Hepatocyte (in vitro differentiated cells): ENCODE results near the gene GRIA1. TPM values are rescaled to one million over a fixed set of nuclear protein-coding genes. Genes with fewer than 3 reads are reported as not detected.

ENCODE experiments used
- DNase-seq: peaks from one replicate; pipeline ENCODE4 v3.0.0-alpha.2; 2016; ENCODE audit warnings: low spot score
- H2AFZ ChIP-seq: fragments of 200-600 bp; sonication (generic); 2 replicates; pipeline ENCODE4 v1.6.0; 2016; ENCODE audit warnings: antibody characterized with exemption, mild to moderate bottlenecking
- H3K27ac ChIP-seq: fragments of 200-600 bp; sonication (generic); 2 replicates; pipeline ENCODE4 v1.5.1; 2016; ENCODE audit warnings: mild to moderate bottlenecking
- H3K27me3 ChIP-seq: fragments of 200-600 bp; sonication (generic); 2 replicates; pipeline ENCODE4 v1.6.1; 2016
- H3K36me3 ChIP-seq: fragments of 200-600 bp; sonication (generic); replicated peaks from 2 replicates; pipeline ENCODE4 v1.5.1; 2016; ENCODE audit warnings: low read depth; ENCODE audit not compliant: insufficient read depth
- H3K4me1 ChIP-seq: fragments of 200-600 bp; sonication (generic); 2 replicates; pipeline ENCODE4 v1.5.1; 2016; ENCODE audit warnings: mild to moderate bottlenecking, moderate library complexity; ENCODE audit not compliant: insufficient read depth
- H3K4me2 ChIP-seq: fragments of 200-600 bp; sonication (generic); 2 replicates; pipeline ENCODE4 v1.6.0; 2016
- H3K4me3 ChIP-seq: fragments of 200-600 bp; sonication (generic); 2 replicates; pipeline ENCODE4 v1.5.1; 2016; ENCODE audit warnings: mild to moderate bottlenecking
- H3K79me2 ChIP-seq: fragments of 200-600 bp; sonication (generic); 2 replicates; pipeline ENCODE4 v1.6.0; 2017; ENCODE audit warnings: mild to moderate bottlenecking
- H3K9me2 ChIP-seq: fragments of 200-600 bp; sonication (generic); replicated peaks from 2 replicates; pipeline ENCODE4 v1.6.0; 2017; ENCODE audit warnings: mild to moderate bottlenecking; ENCODE audit not compliant: insufficient read depth
- H3K9me3 ChIP-seq: fragments of 200-600 bp; sonication (generic); 2 replicates; pipeline ENCODE4 v1.5.1; 2016; ENCODE audit warnings: low read depth, mild to moderate bottlenecking
- H4K20me1 ChIP-seq: fragments of 200-600 bp; sonication (generic); 2 replicates; pipeline ENCODE4 v1.6.0; 2016; ENCODE audit warnings: mild to moderate bottlenecking; ENCODE audit not compliant: insufficient read depth, poor library complexity, severe bottlenecking
- EZH2 ChIP-seq: fragments of 200-600 bp; sonication (generic); IDR thresholded peaks from 2 replicates; pipeline ENCODE4 v1.6.1; 2016; ENCODE audit warnings: antibody characterized with exemption, mild to moderate bottlenecking, borderline replicate concordance
- EZH2phosphoT487 ChIP-seq: fragments of 200-600 bp; sonication (generic); IDR thresholded peaks from one replicate; pipeline ENCODE4 v1.6.1; 2018; ENCODE audit warnings: antibody characterized with exemption, mild to moderate bottlenecking, low read depth, moderate library complexity; ENCODE audit not compliant: unreplicated experiment, severe bottlenecking
- WGBS: methylation state at CpG from one replicate; pipeline ENCODE4 v1.1.6; 2016; ENCODE audit warnings: low lambda C conversion rate; ENCODE audit errors: missing lambda C conversion rate; 5-methylcytosine and 5-hydroxymethylcytosine counted together
- polyA plus RNA-seq: library from polyadenylated mRNA; unstranded; fragments of >200 nt; fragmentation: Nextera tagmentation; extraction: Ambion mirVana; gene quantifications from 2 replicates; pipeline ENCODE4 v1.2.1, GENCODE V29; 2016
- total RNA-seq: library from RNA; depleted of rRNA; stranded (reverse); fragments of >200 nt; gene quantifications from 2 replicates; pipeline ENCODE4 v1.2.3, GENCODE V29; 2014
- TF ChIP-seq, protein P1 (sequence below): fragments of 200-600 bp; sonication (generic); IDR thresholded peaks from 2 replicates; pipeline ENCODE4 v1.5.1; 2016; ENCODE audit warnings: antibody characterized with exemption, mild to moderate bottlenecking; ENCODE audit not compliant: poor library complexity

GRIA1 gene
- total and polyA plus RNA-seq, 2 experiments from 2014 or later: 0.29 to 0.50 TPM

DNA sequence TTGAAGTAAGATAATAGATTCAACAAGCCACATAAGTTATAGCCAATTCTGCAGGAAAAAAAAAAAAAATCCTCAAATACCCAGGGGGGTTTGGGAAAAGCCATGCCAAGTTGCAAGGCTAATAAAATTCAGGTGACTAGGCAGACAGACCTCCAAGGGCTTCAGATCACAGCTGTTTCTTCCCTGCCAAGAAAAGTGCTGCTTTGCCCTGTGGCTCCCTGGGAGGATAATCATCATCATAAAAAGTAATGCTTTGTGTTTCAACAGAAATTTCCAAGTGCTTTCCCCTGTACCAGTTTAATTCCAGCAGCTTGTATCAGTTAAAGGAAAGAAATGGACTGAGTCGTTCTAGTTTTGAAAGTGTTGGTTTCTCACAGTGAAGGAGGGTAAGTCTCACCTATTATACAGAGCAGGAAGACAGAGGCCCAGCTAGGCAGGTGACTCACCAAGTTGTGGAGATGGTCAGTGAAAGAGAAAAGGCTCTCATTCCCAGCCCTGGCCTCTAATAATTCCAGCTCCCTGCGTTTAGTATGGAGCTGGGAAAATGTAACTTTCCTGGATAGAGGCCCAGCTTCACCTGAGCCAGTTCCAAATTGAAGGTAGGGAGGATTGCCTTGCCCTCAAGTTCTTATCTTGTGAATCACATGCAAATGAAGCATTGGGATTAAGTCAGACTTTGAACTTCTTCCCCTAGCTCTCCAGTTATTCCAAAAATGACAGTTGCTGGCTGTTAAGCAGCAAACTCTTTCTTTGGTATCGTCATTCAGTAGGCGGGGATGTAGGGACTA is 263.4 kb downstream of the GRIA1 start:
- H3K79me2 ChIP-seq: no peaks in the 10 kb centered on the region
- no peaks in the 10 kb centered on the region for H4K20me1 ChIP-seq
- 69% methylated on average over 4 of the region's 4 CpGs for WGBS
- no peaks in the 10 kb centered on the region for H3K9me3 ChIP-seq
- TF ChIP-seq EZH2: no peak
- TF ChIP-seq EZH2phosphoT487: no peak
- TF ChIP-seq, protein P1, sequence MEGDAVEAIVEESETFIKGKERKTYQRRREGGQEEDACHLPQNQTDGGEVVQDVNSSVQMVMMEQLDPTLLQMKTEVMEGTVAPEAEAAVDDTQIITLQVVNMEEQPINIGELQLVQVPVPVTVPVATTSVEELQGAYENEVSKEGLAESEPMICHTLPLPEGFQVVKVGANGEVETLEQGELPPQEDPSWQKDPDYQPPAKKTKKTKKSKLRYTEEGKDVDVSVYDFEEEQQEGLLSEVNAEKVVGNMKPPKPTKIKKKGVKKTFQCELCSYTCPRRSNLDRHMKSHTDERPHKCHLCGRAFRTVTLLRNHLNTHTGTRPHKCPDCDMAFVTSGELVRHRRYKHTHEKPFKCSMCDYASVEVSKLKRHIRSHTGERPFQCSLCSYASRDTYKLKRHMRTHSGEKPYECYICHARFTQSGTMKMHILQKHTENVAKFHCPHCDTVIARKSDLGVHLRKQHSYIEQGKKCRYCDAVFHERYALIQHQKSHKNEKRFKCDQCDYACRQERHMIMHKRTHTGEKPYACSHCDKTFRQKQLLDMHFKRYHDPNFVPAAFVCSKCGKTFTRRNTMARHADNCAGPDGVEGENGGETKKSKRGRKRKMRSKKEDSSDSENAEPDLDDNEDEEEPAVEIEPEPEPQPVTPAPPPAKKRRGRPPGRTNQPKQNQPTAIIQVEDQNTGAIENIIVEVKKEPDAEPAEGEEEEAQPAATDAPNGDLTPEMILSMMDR: no peak
- no peaks in the 10 kb centered on the region for H3K27me3 ChIP-seq
- H3K27ac ChIP-seq: no peak overlapping the region
- no peaks in the 10 kb centered on the region for H3K9me2 ChIP-seq
- DNase-seq: peak; percentile 11
- no peaks in the 10 kb centered on the region for H3K4me1 ChIP-seq
- H3K4me2 ChIP-seq: no peak overlapping the region
- H2AFZ ChIP-seq: no peak overlapping the region
- no peak overlapping the region for H3K4me3 ChIP-seq
- no peaks in the 10 kb centered on the region for H3K36me3 ChIP-seq

DNA sequence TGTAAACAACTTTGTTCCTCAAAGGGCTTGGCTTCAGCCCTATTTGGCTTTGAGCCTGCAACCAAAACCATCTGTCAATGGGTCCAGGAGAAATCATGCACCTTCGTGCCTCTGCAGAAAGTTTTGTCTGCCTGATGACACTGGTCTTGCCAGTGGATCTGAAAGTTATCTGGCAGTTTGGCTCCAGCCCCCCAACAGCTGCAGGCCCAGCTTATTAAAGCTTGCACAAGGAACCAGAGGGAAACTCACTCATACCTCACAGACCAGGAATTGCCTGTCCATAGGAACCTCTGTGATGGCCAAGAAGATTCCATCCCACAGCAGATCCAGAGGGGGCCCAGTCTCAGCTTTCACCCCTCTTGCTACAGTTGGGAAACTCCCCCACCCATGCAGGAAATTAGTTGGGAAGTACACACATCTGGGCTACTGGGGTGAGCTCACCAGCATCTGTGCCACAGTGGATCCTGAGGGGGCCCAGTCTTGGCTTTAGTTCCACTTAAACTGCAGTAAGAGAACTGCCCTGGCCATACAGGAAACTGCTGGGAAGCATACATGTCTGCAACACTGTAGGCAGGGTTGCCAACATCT is 265.5 kb downstream of the GRIA1 start:
- 84% methylated on average over 1 of the region's 1 CpG for WGBS

DNA sequence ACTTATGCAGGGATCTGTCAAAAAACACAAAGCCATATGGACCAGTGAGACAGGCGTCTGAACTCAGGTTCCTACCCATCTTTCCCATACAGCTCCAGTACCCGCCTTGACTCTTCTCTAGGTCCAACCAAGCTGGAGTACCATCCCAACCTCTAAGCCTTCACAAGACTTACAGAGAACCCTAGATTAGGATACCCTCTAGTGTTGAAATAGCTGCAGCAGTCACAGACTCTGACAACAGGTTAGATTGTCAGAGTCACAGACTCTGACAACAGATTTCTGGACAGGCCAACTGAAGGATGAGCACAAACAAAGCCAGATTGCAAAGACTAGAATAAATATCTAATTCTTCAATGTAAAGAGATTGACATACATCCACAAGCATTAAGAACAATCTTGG is 266.1 kb downstream of the GRIA1 start:
- Histone ChIP-seq H3K79me2 (no peaks in the 10 kb centered on the region), H3K4me2 (no peak overlapping the region), H2AFZ (no peak overlapping the region), H3K9me3 (no peaks in the 10 kb centered on the region), H3K9me2 (no peaks in the 10 kb centered on the region), H3K4me1 (no peaks in the 10 kb centered on the region), H3K4me3 (no peak overlapping the region), H3K27me3 (no peaks in the 10 kb centered on the region), H3K27ac (no peak overlapping the region), H4K20me1 (no peaks in the 10 kb centered on the region), H3K36me3 (no peaks in the 10 kb centered on the region)
- no peak for DNase-seq
- WGBS: 89% methylated on average over 2 of the region's 2 CpGs
- TF ChIP-seq EZH2: no peak
- TF ChIP-seq, protein P1: peak; percentile 14

More for the DNA sequence above, 265.5 kb downstream of the GRIA1 start:
- no peaks in the 10 kb centered on the region for H4K20me1 ChIP-seq
- no peaks in the 10 kb centered on the region for H3K4me1 ChIP-seq
- H3K9me2 ChIP-seq: no peaks in the 10 kb centered on the region
- H3K9me3 ChIP-seq: no peaks in the 10 kb centered on the region
- DNase-seq: no peak
- no peak overlapping the region for H3K27ac ChIP-seq
- no peaks in the 10 kb centered on the region for H3K36me3 ChIP-seq
- H3K27me3 ChIP-seq: no peaks in the 10 kb centered on the region
- H3K4me2 ChIP-seq: no peak overlapping the region
- no peak overlapping the region for H3K4me3 ChIP-seq
- no peak overlapping the region for H2AFZ ChIP-seq
- TF ChIP-seq EZH2 (no peak), EZH2phosphoT487 (no peak)
- TF ChIP-seq, protein P1: no peak
- H3K79me2 ChIP-seq: no peaks in the 10 kb centered on the region
